Skeletal muscle tissue (tissue), 4 donors: Measurements from ENCODE around the gene SAMHD1. TPM values are rescaled to one million over a fixed set of nuclear protein-coding genes. Genes with fewer than 3 reads are reported as not detected.
"Not testable (repeated sequence)": the region's sequence is repeated elsewhere in the genome, so short reads cannot be mapped to it uniquely, and the experiment has no call there.

ENCODE experiments used
- H3K27ac ChIP-seq: one replicate; pipeline ENCODE4 v1.7.0; 2013; ENCODE audit warnings: mild to moderate bottlenecking, low read depth, low read length, inconsistent platforms
- H3K27me3 ChIP-seq, 3 donors: one replicate each; pipeline ENCODE4 v1.7.0; 2013; ENCODE audit warnings: low read length in 3 of 3; ENCODE audit not compliant: control insufficient read depth in 3 of 3, insufficient read depth in 3 of 3
- H3K36me3 ChIP-seq, 3 donors: one replicate each; pipeline ENCODE4 v1.7.0; 2013; ENCODE audit warnings: low read length in 3 of 3; ENCODE audit not compliant: control insufficient read depth in 3 of 3, insufficient read depth in 3 of 3
- H3K4me1 ChIP-seq, 3 donors: one replicate each; pipeline ENCODE4 v1.7.0; 2013; ENCODE audit warnings: low read length in 3 of 3, mild to moderate bottlenecking in 3 of 3; ENCODE audit not compliant: control insufficient read depth in 3 of 3, insufficient read depth in 3 of 3
- H3K4me3 ChIP-seq, 3 donors: one replicate each; pipeline ENCODE4 v1.7.0; 2013; ENCODE audit warnings: low read length in 3 of 3
- H3K9ac ChIP-seq, 3 donors: one replicate each; pipeline ENCODE4 v1.7.0; 2013; ENCODE audit warnings: low read length in 3 of 3, mild to moderate bottlenecking in 3 of 3, moderate library complexity in 2 of 3, low read depth in 1 of 3
- H3K9me3 ChIP-seq, 3 donors: one replicate each; pipeline ENCODE4 v1.7.0; 2013; ENCODE audit warnings: low read length in 3 of 3; ENCODE audit not compliant: control insufficient read depth in 3 of 3
- total RNA-seq: library from RNA; depleted of rRNA; stranded (reverse); fragments of >200 nt; gene quantifications from one replicate; pipeline ENCODE4 v1.2.3, GENCODE V29; 2014
- donor health status: Osteomylitis.

The SAMHD1 gene
- total RNA-seq, 1 donor from 2014 or later = 45.9 TPM

DNA sequence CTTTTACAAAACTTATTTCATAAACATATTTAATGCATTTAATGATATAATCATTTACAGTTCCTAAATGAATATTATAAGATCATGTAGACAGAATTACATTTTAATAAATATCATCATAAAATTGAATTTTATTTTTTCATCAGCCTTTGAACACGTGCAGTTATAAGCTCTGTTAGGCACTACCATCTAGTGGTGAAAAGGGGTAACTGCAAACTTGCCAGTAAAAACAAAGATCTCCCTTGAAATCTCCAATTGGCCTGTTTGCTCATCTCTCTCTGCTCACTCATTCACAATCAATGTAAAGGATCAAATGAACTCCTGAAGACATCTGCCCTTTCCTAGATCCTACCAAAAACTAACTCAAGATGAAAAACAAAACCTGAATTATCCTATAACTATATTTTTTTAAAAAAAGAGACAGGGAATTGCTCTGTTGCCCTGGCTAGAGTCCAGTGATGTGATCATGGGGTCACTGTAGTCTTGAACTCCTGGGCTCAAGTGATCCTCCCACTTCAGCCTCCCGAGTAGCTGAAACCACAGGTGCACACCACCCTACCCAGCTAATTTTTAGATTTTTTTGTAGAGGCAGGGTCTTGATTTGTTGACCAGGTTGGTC lies 31.7 kb downstream of the SAMHD1 start:
- H3K4me1 ChIP-seq = no peaks in the 10 kb centered on the region
- H3K36me3 ChIP-seq = peaks cover 8 to 15% (median 10%) of the 10 kb centered on the region in 3 donors
- H3K9ac ChIP-seq = no peak overlapping the region
- H3K9me3 ChIP-seq = no peaks in the 10 kb centered on the region
- H3K27ac ChIP-seq = no peak overlapping the region
- H3K4me3 ChIP-seq = no peak overlapping the region
- H3K27me3 ChIP-seq = no peaks in the 10 kb centered on the region

DNA sequence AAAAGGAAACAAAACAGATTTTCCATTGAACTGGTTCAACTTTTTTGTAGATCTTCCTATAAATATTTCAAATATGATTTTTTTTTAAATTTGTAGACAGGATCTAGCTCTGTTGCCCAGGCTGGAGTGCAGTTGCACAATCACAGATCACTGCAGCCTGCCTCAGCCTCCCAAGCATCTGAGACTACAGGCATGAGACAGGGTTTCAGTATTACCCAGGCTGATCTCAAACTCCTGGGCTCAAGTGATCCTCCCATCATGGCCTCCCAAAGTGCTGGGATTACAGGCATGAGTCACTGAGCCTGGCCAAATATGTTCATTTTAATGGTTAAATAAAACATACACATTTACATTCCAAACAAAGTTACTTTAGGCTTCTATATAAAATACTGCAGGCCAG lies 33.6 kb downstream of the SAMHD1 start:
- Histone ChIP-seq H3K27ac (no peak overlapping the region), H3K9me3 (no peaks in the 10 kb centered on the region), H3K9ac (no peak overlapping the region), H3K27me3 (no peaks in the 10 kb centered on the region), H3K4me3 (no peak overlapping the region), H3K4me1 (no peaks in the 10 kb centered on the region), H3K36me3 (peaks cover 9 to 21% (median 14%) of the 10 kb centered on the region in 3 donors)

DNA sequence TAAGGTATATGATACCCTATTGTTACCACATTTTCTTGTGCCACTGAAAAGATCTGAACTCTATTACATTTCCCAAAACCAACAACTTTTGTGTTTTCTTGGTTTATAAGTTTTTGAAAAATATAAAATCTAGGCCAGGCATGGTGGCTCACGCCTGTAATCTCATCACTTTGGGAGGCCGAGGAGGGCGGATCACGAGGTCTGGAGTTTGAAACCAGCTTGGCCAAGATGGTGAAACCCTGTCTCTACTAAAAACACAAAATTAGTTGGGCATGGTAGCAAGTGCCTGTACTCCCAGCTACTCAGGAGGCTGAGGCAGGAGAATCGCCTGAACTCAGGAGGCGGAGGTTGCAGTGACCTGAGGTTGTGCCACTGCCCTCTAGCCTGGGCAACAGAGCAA lies 34.3 kb downstream of the SAMHD1 start:
- no peaks in the 10 kb centered on the region for H3K4me1 ChIP-seq
- H3K27ac ChIP-seq = no peak overlapping the region
- no peaks in the 10 kb centered on the region for H3K9me3 ChIP-seq
- peaks cover 9 to 24% (median 14%) of the 10 kb centered on the region in 3 donors for H3K36me3 ChIP-seq
- H3K4me3 ChIP-seq = no peak overlapping the region
- H3K27me3 ChIP-seq = no peaks in the 10 kb centered on the region
- no peak overlapping the region for H3K9ac ChIP-seq

DNA sequence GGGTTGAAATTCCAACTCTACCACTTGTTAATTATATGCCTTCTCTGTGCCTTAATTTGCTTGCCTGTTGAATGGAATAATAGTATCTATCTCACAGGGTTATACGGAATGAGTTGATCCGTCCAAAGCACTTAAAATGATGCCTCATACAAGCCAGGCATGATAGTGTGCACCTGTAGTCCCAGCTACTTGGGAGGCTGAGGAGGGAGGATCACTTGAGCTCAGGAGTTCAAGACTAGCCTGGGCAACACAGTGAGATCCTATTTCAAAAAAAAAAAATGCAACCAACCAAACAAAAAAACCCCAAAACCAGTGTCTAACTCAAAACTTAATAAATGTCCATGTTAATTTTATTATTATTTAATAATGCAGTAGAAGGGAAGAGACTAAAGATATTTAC lies 35.3 kb downstream of the SAMHD1 start:
- Histone ChIP-seq H3K36me3 (peaks cover 9 to 34% (median 22%) of the 10 kb centered on the region in 3 donors), H3K4me1 (no peaks in the 10 kb centered on the region), H3K27me3 (no peaks in the 10 kb centered on the region), H3K4me3 (no peak overlapping the region), H3K9ac (no peak overlapping the region), H3K9me3 (no peaks in the 10 kb centered on the region), H3K27ac (no peak overlapping the region)

DNA sequence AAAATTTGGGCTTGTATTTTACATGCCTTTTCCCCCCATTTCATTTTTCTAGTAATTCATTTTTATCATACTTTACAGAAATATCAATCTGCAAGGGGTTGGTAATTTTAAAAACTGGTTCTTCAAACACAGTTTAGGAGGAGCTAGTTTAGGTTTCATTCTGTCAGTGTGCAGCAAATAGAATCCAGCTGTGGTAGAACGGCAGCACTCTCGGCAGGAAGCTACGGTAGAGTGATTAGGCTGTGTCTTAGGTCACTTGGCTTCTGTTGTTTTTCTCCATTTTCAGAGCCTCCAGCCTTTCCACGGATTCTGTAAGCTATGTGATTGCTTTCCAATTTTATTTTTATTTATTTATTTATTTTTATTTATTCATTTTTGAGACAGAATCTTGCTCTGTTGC lies 42.9 kb downstream of the SAMHD1 start:
- Histone ChIP-seq H3K4me3 (no peak overlapping the region), H3K9me3 (no peaks in the 10 kb centered on the region), H3K9ac (no peak overlapping the region), H3K36me3 (peaks cover 4 to 39% (median 12%) of the 10 kb centered on the region in 3 donors), H3K27me3 (no peaks in the 10 kb centered on the region), H3K27ac (no peak overlapping the region), H3K4me1 (no peaks in the 10 kb centered on the region)

DNA sequence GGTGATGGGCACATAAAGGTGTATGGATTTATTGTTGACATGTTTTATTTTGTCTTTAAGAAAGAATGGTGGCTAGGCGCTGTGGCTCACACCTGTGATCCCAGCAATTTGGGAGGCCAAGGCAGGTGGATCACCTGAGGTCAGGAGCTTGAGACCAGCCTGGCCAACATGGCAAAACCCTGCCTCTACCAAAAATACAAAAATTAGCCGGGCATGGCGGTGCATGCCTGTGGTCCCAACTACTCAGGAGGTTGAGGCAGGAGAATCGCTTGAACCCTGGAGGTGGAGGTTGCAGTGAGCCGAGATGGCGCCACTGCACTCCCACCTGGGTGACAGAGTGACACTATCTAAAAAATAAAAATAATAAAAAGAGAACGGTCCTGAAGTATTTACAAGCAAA lies 45.4 kb downstream of the SAMHD1 start:
- peaks cover 10 to 36% (median 15%) of the 10 kb centered on the region in 3 donors for H3K36me3 ChIP-seq
- H3K9ac ChIP-seq = not testable (repeated sequence)

DNA sequence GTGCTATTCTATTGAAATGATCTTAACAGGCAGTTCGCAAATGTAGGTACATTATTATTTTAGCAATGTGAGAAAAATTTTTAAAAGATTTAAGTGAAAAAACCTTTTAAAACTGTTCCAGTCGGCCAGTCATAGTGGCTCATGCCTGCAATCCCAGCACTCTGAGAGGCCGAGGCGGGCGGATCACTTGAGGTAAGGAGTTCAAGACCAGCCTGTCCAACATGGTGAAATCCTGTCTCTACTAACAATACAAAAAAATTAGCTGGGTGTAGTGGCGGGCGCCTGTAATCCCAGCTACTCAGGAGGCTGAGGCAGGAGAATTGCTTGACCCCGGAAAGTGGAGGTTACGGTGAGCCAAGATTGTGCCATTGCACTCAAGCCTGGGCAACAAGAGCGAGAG lies 45.9 kb downstream of the SAMHD1 start:
- H3K9ac ChIP-seq, H3K4me3 ChIP-seq, H3K4me1 ChIP-seq, H3K27ac ChIP-seq, H3K27me3 ChIP-seq, H3K9me3 ChIP-seq: not testable (repeated sequence)
- H3K36me3 ChIP-seq = peaks cover 11 to 35% (median 15%) of the 10 kb centered on the region in 3 donors

More for the DNA sequence above, 45.4 kb downstream of the SAMHD1 start:
- H3K4me1 ChIP-seq, H3K27me3 ChIP-seq, H3K4me3 ChIP-seq, H3K9me3 ChIP-seq, H3K27ac ChIP-seq: not testable (repeated sequence)

DNA sequence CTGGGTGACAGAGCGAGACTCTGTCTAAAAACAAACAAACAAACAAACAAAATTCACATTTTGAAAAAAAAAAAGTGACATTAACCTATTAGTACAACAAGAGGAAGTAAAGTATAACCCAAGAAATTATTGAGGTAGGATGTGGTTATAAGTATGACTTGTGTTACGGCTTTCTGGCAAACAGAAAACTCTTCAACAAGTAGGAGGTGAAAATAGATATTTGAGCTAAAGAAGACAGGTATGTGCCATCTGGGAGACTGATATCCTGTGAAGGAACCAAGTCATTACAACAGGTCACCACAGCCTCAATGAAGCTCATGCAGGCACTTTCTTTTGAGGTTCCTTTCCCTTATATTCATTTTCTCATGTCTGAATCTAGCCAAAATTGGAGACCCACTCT lies 46.8 kb downstream of the SAMHD1 start:
- no peaks in the 10 kb centered on the region for H3K9me3 ChIP-seq
- H3K27me3 ChIP-seq = no peaks in the 10 kb centered on the region
- H3K27ac ChIP-seq = no peak overlapping the region
- H3K4me3 ChIP-seq = no peak overlapping the region
- peaks cover 10 to 34% (median 15%) of the 10 kb centered on the region in 3 donors for H3K36me3 ChIP-seq
- H3K9ac ChIP-seq = no peak overlapping the region
- no peaks in the 10 kb centered on the region for H3K4me1 ChIP-seq

DNA sequence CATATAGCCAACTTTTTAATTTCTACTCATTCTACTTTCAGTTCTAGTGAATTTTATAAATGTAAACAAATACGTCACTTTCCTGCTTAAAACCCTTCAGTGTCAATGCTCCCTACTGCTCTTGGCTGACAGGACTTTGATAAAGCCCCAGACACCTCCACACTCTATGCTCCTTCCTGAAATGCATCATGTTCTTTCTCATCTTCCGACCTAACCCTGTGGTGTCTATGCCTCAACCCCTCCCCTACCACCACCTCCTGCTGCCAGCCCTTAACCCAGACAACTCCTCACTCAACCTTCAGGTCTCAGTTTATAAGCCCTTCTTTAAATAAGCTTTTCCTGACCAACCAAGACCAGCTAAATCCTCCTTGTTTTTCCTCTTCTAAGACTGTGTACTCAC lies 56.5 kb downstream of the SAMHD1 start:
- no peaks in the 10 kb centered on the region for H3K4me1 ChIP-seq
- H3K9ac ChIP-seq = no peak overlapping the region
- peaks cover 36 to 52% (median 48%) of the 10 kb centered on the region in 3 donors for H3K36me3 ChIP-seq
- H3K27me3 ChIP-seq = no peaks in the 10 kb centered on the region
- H3K27ac ChIP-seq = no peak overlapping the region
- H3K4me3 ChIP-seq = no peak overlapping the region
- H3K9me3 ChIP-seq = no peaks in the 10 kb centered on the region

DNA sequence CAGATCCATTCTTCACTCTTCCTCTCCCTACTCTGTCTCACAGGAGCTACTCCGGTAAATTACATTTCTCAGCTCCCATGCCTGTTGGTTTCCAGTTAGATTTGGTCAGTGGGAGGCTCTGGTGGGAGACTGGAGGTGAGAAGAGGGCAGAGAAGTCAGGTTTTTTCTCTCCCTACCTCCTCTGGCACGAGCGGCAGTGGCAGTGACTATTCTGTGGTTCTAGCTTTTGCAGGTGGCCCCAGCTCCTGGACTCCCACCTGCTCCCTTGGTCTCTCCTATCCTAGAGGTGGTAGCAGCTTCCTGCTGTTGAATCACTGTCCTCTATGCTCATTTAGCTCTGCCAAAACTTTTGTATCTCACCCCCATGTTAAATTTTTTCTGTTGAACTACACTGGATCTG lies 57.7 kb downstream of the SAMHD1 start:
- Histone ChIP-seq H3K27ac (no peak overlapping the region), H3K9me3 (no peaks in the 10 kb centered on the region), H3K36me3 (peaks cover 41 to 52% (median 47%) of the 10 kb centered on the region in 3 donors), H3K27me3 (no peaks in the 10 kb centered on the region), H3K4me3 (no peak overlapping the region), H3K4me1 (no peaks in the 10 kb centered on the region), H3K9ac (no peak overlapping the region)
